Gastrocnemius medialis (tissue), 4 donors: Measurements from ENCODE around the gene SH3TC1. TPM values are rescaled to one million over a fixed set of nuclear protein-coding genes. Genes with fewer than 3 reads are reported as not detected.
A peak's percentile ranks its signal among the peaks of the same experiment; 100 is the strongest.

Experiments
- ATAC-seq, 2 donors: fragments of 150-250 bp; one replicate each; pipeline ENCODE4 v1.9.1; 2016
- DNase-seq, 2 donors: peaks; one replicate each; pipeline ENCODE4 v3.0.0-alpha.2; 2019
- H3K27ac ChIP-seq, 4 donors: fragments of 200-600 bp; sonication (generic); 1 replicate in 1 of 4; 2 replicates in 3 of 4; pipeline ENCODE4 v1.5.1; 2016 to 2018; ENCODE audit warnings: mild to moderate bottlenecking in 2 of 4, moderate library complexity in 1 of 4
- H3K27me3 ChIP-seq, 3 donors: fragments of 200-600 bp; sonication (generic) in 2 of 3; 1 replicate in 1 of 3; 2 replicates in 2 of 3; pipeline versions ENCODE4 v1.5.1 to v1.6.0; 2016 to 2019; ENCODE audit warnings: mild to moderate bottlenecking in 1 of 3, moderate library complexity in 1 of 3
- H3K36me3 ChIP-seq, 2 donors: fragments of 200-600 bp; sonication (generic) in 1 of 2; one replicate each; pipeline ENCODE4 v1.5.1; 2017 to 2018
- H3K4me1 ChIP-seq, 2 donors: fragments of 200-600 bp; sonication (generic) in 1 of 2; one replicate each; pipeline ENCODE4 v1.5.1; 2016 to 2017; ENCODE audit warnings: mild to moderate bottlenecking in 2 of 2
- H3K4me3 ChIP-seq, 4 donors: fragments of 200-600 bp; sonication (generic) in 3 of 4; 1 replicate in 1 of 4; 2 replicates in 3 of 4; pipeline ENCODE4 v1.5.1; 2016 to 2019; ENCODE audit warnings: mild to moderate bottlenecking in 2 of 4
- H3K9me3 ChIP-seq, 3 donors: fragments of 200-600 bp; sonication (generic) in 2 of 3; 1 replicate in 1 of 3; 2 replicates in 2 of 3; pipeline ENCODE4 v1.5.1; 2016 to 2019
- CTCF ChIP-seq, 5 experiments: fragments of 450-650 bp in 3 of 5; fragments of 200-600 bp in 2 of 5; sonication (generic) in 2 of 5; IDR thresholded peaks in 4 of 5; conservative IDR thresholded peaks in 1 of 5; 1 replicate in 4 of 5; 2 replicates in 1 of 5; pipeline ENCODE4 v1.5.1; 2016 to 2019; ENCODE audit warnings: antibody characterized with exemption in 5 of 5, mild to moderate bottlenecking in 3 of 5, moderate library complexity in 3 of 5
- POLR2A ChIP-seq, 2 donors: fragments of 450-650 bp; IDR thresholded peaks; one replicate each; pipeline ENCODE4 v1.6.1; 2017; ENCODE audit warnings: antibody characterized with exemption in 2 of 2, mild to moderate bottlenecking in 2 of 2, moderate library complexity in 2 of 2
- in situ Hi-C, 4 donors: fragments of 200-750 bp; cut with MboI; loops; one replicate each; pipeline versions ENCODE4 v1.15.0 to v1.8.0; 2017; ENCODE audit warnings: low sequenced_read_pairs in 4 of 4
- intact Hi-C: fragments of 100-400 bp; cut with DNase I; formaldehyde crosslinking; loops from one replicate; pipeline ENCODE4 v1.15.1; 2023; ENCODE audit warnings: low total_unique reads
- total RNA-seq, 4 donors: library from RNA; depleted of rRNA; stranded (reverse); fragments of >200 nt; gene quantifications; one replicate each; pipeline versions ENCODE4 v1.1.0 to v1.2.3, GENCODE V29; 2016

Gene SH3TC1
- total RNA-seq, 4 donors from 2014 or later = 2.9 to 8.5 (median 5.8) TPM

DNA sequence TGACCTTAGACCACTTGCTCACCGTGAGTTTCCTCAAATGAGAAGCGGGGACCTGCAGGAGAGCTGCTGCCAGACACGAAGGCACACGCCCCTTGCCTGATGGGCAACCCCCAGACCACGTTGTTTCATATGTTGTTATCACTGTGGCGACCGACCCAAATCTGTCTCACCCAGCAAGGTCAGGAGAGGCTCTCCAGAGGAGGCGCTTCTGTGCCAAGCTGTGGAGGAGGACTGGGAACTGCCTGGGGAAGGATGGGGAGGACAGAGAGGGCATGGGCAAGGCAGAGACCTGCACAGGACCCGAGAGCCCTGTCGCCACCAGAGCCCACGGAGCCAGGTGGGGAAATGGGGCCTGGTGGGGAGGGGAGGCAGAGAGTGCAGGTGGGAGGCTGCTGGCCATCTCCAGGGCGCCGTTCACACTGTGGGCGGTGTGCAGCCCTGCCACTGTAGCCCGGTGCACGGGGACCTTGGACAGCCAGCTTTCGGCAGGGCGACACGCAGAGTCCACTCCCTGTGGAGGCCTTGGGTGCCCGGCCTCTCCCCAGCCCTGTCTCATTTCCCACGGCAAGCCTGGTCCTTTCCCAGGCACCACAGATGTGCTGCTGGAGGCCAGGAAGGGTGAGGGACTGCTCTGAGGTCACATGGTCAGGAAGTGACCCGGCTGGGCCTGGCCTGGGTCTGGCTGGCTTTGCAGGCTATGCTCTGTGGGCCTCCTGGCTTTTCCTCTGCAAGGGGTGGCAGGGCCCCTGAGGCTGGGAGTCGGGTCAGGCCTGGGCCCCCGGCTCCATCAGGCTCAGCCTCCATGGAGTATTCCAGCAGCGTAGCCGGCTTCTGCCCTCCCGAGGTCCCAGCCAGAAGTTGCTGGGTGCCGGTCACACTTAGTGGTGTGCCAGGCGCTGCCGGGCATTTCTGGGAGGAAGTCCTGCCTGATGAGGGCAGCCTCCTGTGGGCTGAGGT is 73.7 kb downstream of the SH3TC1 start:
- Histone ChIP-seq H3K27ac (peak overlapping the region; percentile 9 to 39 (median 26)), H3K4me3 (peak overlapping the region in 2 of 4 donors; percentile 25 to 49), H3K27me3 (no peaks in the 10 kb centered on the region), H3K9me3 (no peaks in the 10 kb centered on the region), H3K4me1 (peaks cover 29 to 43% of the 10 kb centered on the region in 2 donors), H3K36me3 (no peaks in the 10 kb centered on the region)
- in situ Hi-C loops = no loop called here
- ATAC-seq = no peak
- no peak for DNase-seq
- intact Hi-C loops = no loop called here
- TF ChIP-seq CTCF (IDR thresholded peaks at IDR 0.05 in 4 of 5, conservative IDR thresholded peaks at IDR 0.05 in 1 of 5) = no peak

DNA sequence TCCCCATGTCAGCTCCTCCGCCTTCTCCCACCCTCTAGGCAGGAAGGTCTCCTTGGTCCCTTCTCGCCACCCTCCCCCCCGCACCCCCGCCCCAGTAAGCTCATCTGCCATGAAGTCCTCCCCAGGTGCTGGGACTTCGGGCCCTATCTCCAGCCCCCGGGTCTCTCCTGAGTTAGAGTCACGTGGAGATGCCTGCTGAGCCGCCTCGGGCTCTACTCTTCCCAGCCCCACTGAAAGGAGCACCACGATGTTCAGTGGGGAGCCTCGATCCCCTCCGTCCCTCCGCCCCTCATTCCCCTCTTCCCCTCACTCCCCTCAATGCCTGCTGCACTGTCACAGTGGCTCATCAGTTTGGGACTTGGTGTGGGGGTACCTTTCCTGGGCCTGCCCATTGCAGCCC is 74.4 kb downstream of the SH3TC1 start:
- Histone ChIP-seq H3K27ac (peak overlapping the region; percentile 9 to 39 (median 26)), H3K4me3 (peak overlapping the region in 1 of 4 donors; percentile 49), H3K27me3 (no peaks in the 10 kb centered on the region), H3K9me3 (no peaks in the 10 kb centered on the region), H3K36me3 (no peaks in the 10 kb centered on the region), H3K4me1 (peaks cover 29 to 43% of the 10 kb centered on the region in 2 donors)
- intact Hi-C loops = no loop called here
- ATAC-seq (no peak), DNase-seq (no peak)
- TF ChIP-seq CTCF (IDR thresholded peaks at IDR 0.05 in 4 of 5, conservative IDR thresholded peaks at IDR 0.05 in 1 of 5) = no peak
- no peak for TF ChIP-seq POLR2A (IDR thresholded peaks at IDR 0.05)
- in situ Hi-C loops = no loop called here

DNA sequence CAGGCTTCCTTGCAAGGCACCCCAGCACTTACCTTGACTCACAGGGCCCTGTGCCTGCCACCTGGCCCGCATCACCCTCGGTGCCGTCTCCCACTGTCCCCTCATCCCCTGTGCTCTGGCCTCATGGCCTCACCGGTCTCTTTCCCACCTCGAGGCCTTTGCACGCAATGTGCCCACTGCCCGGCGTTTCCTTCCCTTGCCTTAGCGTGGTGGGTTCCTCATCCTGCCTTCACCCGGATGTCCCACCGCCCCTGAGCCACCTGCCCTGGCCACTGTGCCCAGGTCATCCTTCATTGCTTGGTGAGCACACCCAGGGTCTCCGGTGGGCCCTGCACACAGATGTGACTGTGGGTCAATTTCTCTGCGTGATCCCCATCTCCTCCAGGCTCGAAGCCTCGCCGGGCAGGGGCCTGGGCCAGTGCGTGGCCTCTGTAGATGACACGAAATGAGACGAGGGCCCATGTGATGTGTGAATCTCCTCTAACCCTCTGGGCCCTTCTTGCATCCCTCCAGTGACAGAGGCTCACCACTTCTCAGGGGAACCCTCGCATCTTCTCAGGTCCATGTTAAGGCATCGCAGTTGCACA is 75.1 kb downstream of the SH3TC1 start:
- peak overlapping the region; percentile 34 to 65 (median 41) for H3K27ac ChIP-seq
- DNase-seq (no peak), ATAC-seq (no peak)
- TF ChIP-seq CTCF (IDR thresholded peaks at IDR 0.05 in 4 of 5, conservative IDR thresholded peaks at IDR 0.05 in 1 of 5) (no peak), POLR2A (IDR thresholded peaks at IDR 0.05) (no peak)
- in situ Hi-C loops (no loop called here), intact Hi-C loops (loop anchor here (2.0 kb wide), 1 partner anchor 35 kb away; no protein-coding TSS in a partner anchor)
- H3K4me3 ChIP-seq = no peak overlapping the region
- H3K4me1 ChIP-seq = peaks cover 29 to 43% of the 10 kb centered on the region in 2 donors
- no peaks in the 10 kb centered on the region for H3K9me3 ChIP-seq
- no peaks in the 10 kb centered on the region for H3K27me3 ChIP-seq
- H3K36me3 ChIP-seq = no peaks in the 10 kb centered on the region

- in situ Hi-C loops = no loop called here
- Histone ChIP-seq H3K4me3 (no peak overlapping the region), H3K9me3 (no peaks in the 10 kb centered on the region), H3K36me3 (no peaks in the 10 kb centered on the region), H3K4me1 (peaks cover 29 to 43% of the 10 kb centered on the region in 2 donors), H3K27ac (peak overlapping the region; percentile 40 to 65 (median 42)), H3K27me3 (no peaks in the 10 kb centered on the region)
- DNase-seq (peak; percentile 69 to 90), ATAC-seq (peak; percentile 69 to 81)
- intact Hi-C loops = loop anchor here (1.0 to 5.0 kb wide), 3 partner anchors 34 to 128 kb away; no protein-coding TSS in a partner anchor
- TF ChIP-seq CTCF (IDR thresholded peaks at IDR 0.05 in 4 of 5, conservative IDR thresholded peaks at IDR 0.05 in 1 of 5) = peak in 4 of 5 experiments; percentile 21 to 59 (median 48)
- no peak for TF ChIP-seq POLR2A (IDR thresholded peaks at IDR 0.05)
Observed at GRCh38 chr4:8274765-8275547, 75.9 kb downstream of the SH3TC1 start.
